PC-3 (cell line): ENCODE results near the gene NAV2. TPM values are rescaled to one million over a fixed set of nuclear protein-coding genes. Genes with fewer than 3 reads are reported as not detected.

ENCODE experiments used
- ATAC-seq: fragments of 200-7000 bp; cut with Tn5 transposase; 2 replicates; pipeline ENCODE4 v1.9.1; 2020; ENCODE audit warnings: mild to moderate bottlenecking, moderate library complexity
- BruUV-seq: library from RNA; stranded (reverse); fragments of 400-500 nt; replicated peaks from 2 replicates; lab custom pipeline; 2021; lab: Mats Ljungman, UMichigan
- CTCF ChIA-PET: fragments of 300-600 bp; sonication (Branson Sonifier 250); formaldehyde crosslinking; loops from one replicate; lab custom pipeline; 2022; ENCODE audit warnings: antibody characterized with exemption; lab: Charles Lee
- POLR2A ChIA-PET: fragments of 300-600 bp; sonication (Branson Sonifier 250); formaldehyde crosslinking; loops from one replicate; lab custom pipeline; 2022; ENCODE audit warnings: antibody characterized with exemption; ENCODE audit not compliant: unreplicated experiment; lab: Charles Lee
- DNase-seq: peaks from one replicate; pipeline ENCODE4 v3.0.0-alpha.2; 2015
- H2AFZ ChIP-seq: fragments of 300-600 bp; sonication (generic); 2 replicates; pipeline ENCODE4 v1.6.0; 2016; ENCODE audit warnings: antibody characterized with exemption, low read length
- H3F3A ChIP-seq: fragments of 300-600 bp; sonication (generic); one replicate; pipeline ENCODE4 v1.6.0; 2017; ENCODE audit warnings: antibody characterized with exemption, low read length, control low read depth, mild to moderate bottlenecking; ENCODE audit not compliant: unreplicated experiment
- H3K27ac ChIP-seq: fragments of 300-600 bp; sonication (generic); 2 replicates; pipeline ENCODE4 v1.5.1; 2016; ENCODE audit warnings: mild to moderate bottlenecking, low read length
- H3K27me3 ChIP-seq: fragments of 300-600 bp; sonication (generic); 2 replicates; pipeline ENCODE4 v1.6.1; 2016; ENCODE audit warnings: low read length, mixed read lengths
- H3K36me3 ChIP-seq: fragments of 300-600 bp; sonication (generic); 2 replicates; pipeline ENCODE4 v1.6.1; 2016; ENCODE audit warnings: low read depth, mixed run types, low read length, mixed read lengths
- H3K4me1 ChIP-seq: fragments of 300-600 bp; sonication (generic); 2 replicates; pipeline ENCODE4 v1.5.1; 2016; ENCODE audit warnings: low read length; ENCODE audit not compliant: insufficient read depth
- H3K4me2 ChIP-seq: fragments of 300-600 bp; sonication (generic); 2 replicates; pipeline ENCODE4 v1.6.0; 2016; ENCODE audit warnings: low read length
- H3K4me3 ChIP-seq: fragments of 300-600 bp; sonication (generic); 2 replicates; pipeline ENCODE4 v1.5.1; 2016; ENCODE audit warnings: mild to moderate bottlenecking, low read length, mixed read lengths
- H3K79me2 ChIP-seq: fragments of 300-600 bp; sonication (generic); 2 replicates; pipeline ENCODE4 v1.6.1; 2017; ENCODE audit warnings: low read length, mixed read lengths
- H3K9ac ChIP-seq: fragments of 300-600 bp; sonication (generic); 2 replicates; pipeline ENCODE4 v1.6.0; 2016; ENCODE audit warnings: mild to moderate bottlenecking, low read length
- H3K9me2 ChIP-seq: fragments of 300-600 bp; sonication (generic); replicated peaks from 2 replicates; pipeline ENCODE4 v1.6.1; 2016; ENCODE audit warnings: mixed run types, low read length, mixed read lengths
- H3K9me3 ChIP-seq: fragments of 300-600 bp; sonication (generic); 2 replicates; pipeline ENCODE4 v1.6.1; 2016; ENCODE audit warnings: low read length, mixed read lengths
- H4K20me1 ChIP-seq: fragments of 300-600 bp; sonication (generic); 2 replicates; pipeline ENCODE4 v1.6.1; 2016; ENCODE audit warnings: low read length, mixed read lengths
- CTCF ChIP-seq: fragments of 300-600 bp; sonication (generic); conservative IDR thresholded peaks from 2 replicates; pipeline ENCODE4 v1.5.1; 2017; ENCODE audit warnings: antibody characterized with exemption, low read depth, mild to moderate bottlenecking, low read length
- EZH2 ChIP-seq: fragments of 300-600 bp; sonication (generic); IDR thresholded peaks from one replicate; pipeline ENCODE4 v1.6.1; 2017; ENCODE audit warnings: antibody characterized with exemption, mild to moderate bottlenecking, low read length; ENCODE audit not compliant: unreplicated experiment
- EZH2phosphoT487 ChIP-seq: fragments of 300-600 bp; sonication (generic); IDR thresholded peaks from 2 replicates; pipeline ENCODE4 v1.6.1; 2018; ENCODE audit warnings: mild to moderate bottlenecking, antibody characterized with exemption, low read length, borderline replicate concordance
- intact Hi-C: fragments of 100-400 bp; cut with micrococcal nuclease; formaldehyde crosslinking; loops from 2 replicates; pipeline ENCODE4 v1.9.0; 2023
- total RNA-seq: library from RNA; depleted of rRNA; stranded (reverse); fragments of >200 nt; gene quantifications from 2 replicates; pipeline ENCODE4 v1.2.3, GENCODE V29; 2014

The NAV2 gene
- total RNA-seq, 1 experiment from 2014 or later, result 10.4 TPM

GRCh38 chr11:19866037-19866436 is 153.4 kb downstream of the NAV2 start:
- TF ChIP-seq EZH2phosphoT487 (no peak), CTCF (no peak), EZH2 (no peak)
- no TSS peak for BruUV-seq
- Histone ChIP-seq H3K27me3 (no peaks in the 10 kb centered on the region), H3K79me2 (no peaks in the 10 kb centered on the region), H3K9me2 (no peaks in the 10 kb centered on the region), H3K27ac (no peak overlapping the region), H3K4me1 (no peaks in the 10 kb centered on the region), H3F3A (no peaks in the 10 kb centered on the region), H3K36me3 (no peaks in the 10 kb centered on the region), H2AFZ (no peak overlapping the region), H3K4me2 (no peak overlapping the region), H3K4me3 (no peak overlapping the region), H3K9me3 (no peaks in the 10 kb centered on the region), H4K20me1 (no peaks in the 10 kb centered on the region), H3K9ac (no peak overlapping the region)
- no peak for DNase-seq
- no peak for ATAC-seq
- POLR2A ChIA-PET, result no interaction called here
- intact Hi-C loops, result no loop called here
- CTCF ChIA-PET, result no interaction called here

GRCh38 chr11:19866521-19866920 is 153.9 kb downstream of the NAV2 start:
- Histone ChIP-seq H3K4me2 (no peak overlapping the region), H3K4me3 (no peak overlapping the region)
- POLR2A ChIA-PET, result no interaction called here

GRCh38 chr11:19867064-19867463 is 154.4 kb downstream of the NAV2 start:
- intact Hi-C loops, result no loop called here
- H3K9ac ChIP-seq, result no peak overlapping the region
- no peaks in the 10 kb centered on the region for H3K36me3 ChIP-seq
- POLR2A ChIA-PET, result no interaction called here
- H2AFZ ChIP-seq, result no peak overlapping the region
- no peaks in the 10 kb centered on the region for H3F3A ChIP-seq
- no peaks in the 10 kb centered on the region for H3K9me2 ChIP-seq
- no peak overlapping the region for H3K4me3 ChIP-seq
- ATAC-seq (no peak), DNase-seq (no peak)
- BruUV-seq, result no TSS peak
- H3K4me2 ChIP-seq, result no peak overlapping the region
- no peak overlapping the region for H3K27ac ChIP-seq
- CTCF ChIA-PET, result no interaction called here
- H4K20me1 ChIP-seq, result no peaks in the 10 kb centered on the region
- no peak for TF ChIP-seq CTCF
- no peak for TF ChIP-seq EZH2phosphoT487
- no peak for TF ChIP-seq EZH2
- H3K9me3 ChIP-seq, result no peaks in the 10 kb centered on the region
- no peaks in the 10 kb centered on the region for H3K27me3 ChIP-seq
- H3K4me1 ChIP-seq, result no peaks in the 10 kb centered on the region
- H3K79me2 ChIP-seq, result no peaks in the 10 kb centered on the region

More at GRCh38 chr11:19866521-19866920, 153.9 kb downstream of the NAV2 start:
- Histone ChIP-seq H3K79me2 (no peaks in the 10 kb centered on the region), H3K9me3 (no peaks in the 10 kb centered on the region), H3F3A (no peaks in the 10 kb centered on the region), H3K27ac (no peak overlapping the region), H3K36me3 (no peaks in the 10 kb centered on the region), H3K9me2 (no peaks in the 10 kb centered on the region), H4K20me1 (no peaks in the 10 kb centered on the region), H3K27me3 (no peaks in the 10 kb centered on the region), H2AFZ (no peak overlapping the region), H3K9ac (no peak overlapping the region), H3K4me1 (no peaks in the 10 kb centered on the region)
- no peak for TF ChIP-seq EZH2phosphoT487
- no peak for TF ChIP-seq EZH2
- no peak for ATAC-seq
- DNase-seq, result no peak
- intact Hi-C loops, result no loop called here
- no TSS peak for BruUV-seq
- CTCF ChIA-PET, result no interaction called here
